K562 (cell line): ENCODE results near the gene GALR3. TPM values are rescaled to one million over a fixed set of nuclear protein-coding genes. Genes with fewer than 3 reads are reported as not detected.
A peak's percentile ranks its signal among the peaks of the same experiment; 100 is the strongest.

ENCODE experiments used
- ATAC-seq: fragments of 200-7000 bp; cut with Tn5 transposase; 3 replicates; pipeline ENCODE4 v1.9.1; 2020; ENCODE audit warnings: moderate library complexity
- BruUV-seq: library from RNA; stranded (reverse); fragments of 400-500 nt; replicated peaks from 2 replicates; lab custom pipeline; 2021; lab: Mats Ljungman, UMichigan
- CTCF ChIA-PET: fragments of 300-600 bp; formaldehyde crosslinking; extraction: SDS; loops from one replicate; lab custom pipeline; 2021; ENCODE audit warnings: low intra/inter-chr PET ratio; lab: Yijun Ruan, JAX
- POLR2A ChIA-PET: fragments of 300-600, 350-650 bp; sonication (Branson Sonifier 250); formaldehyde crosslinking; extraction: SDS; loops from one replicate; lab custom pipeline; 2021; ENCODE audit warnings: antibody characterized with exemption, inconsistent platforms; lab: Yijun Ruan, JAX
- DNase-seq, 4 experiments: peaks; one replicate each; pipeline versions ENCODE4 v3.0.0 to v3.0.0-alpha.2; 2011 to 2018; ENCODE audit warnings: low spot score in 3 of 4, mixed read lengths in 3 of 4; ENCODE audit errors: extremely low read depth in 1 of 4
- FAIRE-seq: peaks from 2 replicates; lab custom pipeline; 2011; peaks lifted over from hg19 to GRCh38; lab: Jason Lieb, UNC
- H2AFZ ChIP-seq: 2 replicates; pipeline ENCODE4 v1.6.0; 2011; ENCODE audit warnings: low read depth, low read length, control low read depth, inconsistent platforms
- H3K27ac ChIP-seq: fragments of 200-600 bp; 3 replicates; pipeline ENCODE4 v1.8.0; 2011; ENCODE audit warnings: low read depth, mild to moderate bottlenecking, control low read depth, inconsistent platforms, low read length, moderate library complexity, mixed read lengths; ENCODE audit errors: extremely low read depth
- H3K27me3 ChIP-seq, 2 experiments: fragments of 300-600 bp in 1 of 2; 2 replicates in 1 of 2; 3 replicates in 1 of 2; pipeline versions ENCODE4 v1.6.0 to v1.8.0; 2011; ENCODE audit warnings: inconsistent platforms in 2 of 2, low read length in 2 of 2, mild to moderate bottlenecking in 1 of 2, mixed read lengths in 1 of 2, moderate library complexity in 1 of 2; ENCODE audit not compliant: control insufficient read depth in 2 of 2, insufficient read depth in 2 of 2
- H3K36me3 ChIP-seq: fragments of 300-600 bp; 3 replicates; pipeline ENCODE4 v1.8.0; 2011; ENCODE audit warnings: mild to moderate bottlenecking, low read length, inconsistent platforms; ENCODE audit not compliant: control insufficient read depth, insufficient read depth
- H3K4me1 ChIP-seq, 2 experiments: fragments of 200-600 bp in 1 of 2; replicated peaks in 1 of 2; 2 replicates in 1 of 2; 3 replicates in 1 of 2; pipeline versions ENCODE4 v1.5.1 to v1.8.0; 2011; ENCODE audit warnings: inconsistent platforms in 2 of 2, low read length in 2 of 2, mild to moderate bottlenecking in 1 of 2, mixed read lengths in 1 of 2, moderate library complexity in 1 of 2; ENCODE audit not compliant: control insufficient read depth in 2 of 2, insufficient read depth in 2 of 2
- H3K4me2 ChIP-seq: 2 replicates; pipeline ENCODE4 v1.6.1; 2011; ENCODE audit warnings: low read length, control low read depth, inconsistent platforms, mixed read lengths; ENCODE audit not compliant: insufficient read depth
- H3K4me3 ChIP-seq: fragments of 200-600 bp; sonication (generic), shearing (Covaris generic); 2 replicates; pipeline ENCODE4 v1.5.1; 2016; ENCODE audit warnings: control low read depth, inconsistent platforms
- H3K79me2 ChIP-seq: fragments of 200-600 bp; 3 replicates; pipeline ENCODE4 v1.8.0; 2011; ENCODE audit warnings: low read length, inconsistent platforms; ENCODE audit not compliant: control insufficient read depth, insufficient read depth
- H3K9ac ChIP-seq, 2 experiments: 2 replicates each; pipeline versions ENCODE4 v1.6.0 to v1.6.1; 2011; ENCODE audit warnings: low read depth in 2 of 2, low read length in 2 of 2, control low read depth in 1 of 2, inconsistent platforms in 1 of 2, mild to moderate bottlenecking in 1 of 2, mixed read lengths in 1 of 2; ENCODE audit not compliant: insufficient read depth in 1 of 2
- H3K9me1 ChIP-seq: one replicate; pipeline ENCODE4 v1.6.0; 2011; ENCODE audit warnings: inconsistent platforms, mild to moderate bottlenecking, low read length, moderate library complexity; ENCODE audit not compliant: control insufficient read depth, insufficient read depth
- H3K9me3 ChIP-seq: replicated peaks from 2 replicates; pipeline ENCODE4 v1.5.1; 2011; ENCODE audit warnings: low read depth, low read length, inconsistent platforms; ENCODE audit not compliant: control insufficient read depth, insufficient read depth
- H4K20me1 ChIP-seq: replicated peaks from 2 replicates; pipeline ENCODE4 v1.6.1; 2011; ENCODE audit warnings: low read length, inconsistent platforms, mixed read lengths; ENCODE audit not compliant: control insufficient read depth, insufficient read depth
- BHLHE40 ChIP-seq: IDR thresholded peaks from 2 replicates; pipeline ENCODE4 v1.6.1; 2011; ENCODE audit warnings: low read length, improper control_type of control experiment
- KDM5B ChIP-seq: fragments of 200-600 bp; sonication (generic); IDR thresholded peaks from 2 replicates; pipeline ENCODE4 v1.6.1; 2012; ENCODE audit warnings: low read depth, mild to moderate bottlenecking, moderate library complexity, low read length, control low read depth, inconsistent platforms; ENCODE audit not compliant: insufficient replicate concordance
- SAFB ChIP-seq: fragments of 200-400 bp; formaldehyde crosslinking; IDR thresholded peaks from 2 replicates; pipeline ENCODE4 v1.6.1; 2017; ENCODE audit warnings: low read depth, low read length, borderline replicate concordance
- ZNF146 ChIP-seq: IDR thresholded peaks from one replicate; pipeline ENCODE4 v1.6.1; 2018; ENCODE audit warnings: missing compliant biosample characterization; ENCODE audit not compliant: unreplicated experiment
- WGBS: fragments of 100-300 bp; shearing (Covaris generic); methylation state at CpG from one replicate; pipeline ENCODE4 v1.1.6; 2016; ENCODE audit warnings: low coverage, mixed read lengths; ENCODE audit not compliant: insufficient coverage; ENCODE audit errors: missing lambda C conversion rate; 5-methylcytosine and 5-hydroxymethylcytosine counted together
- in situ Hi-C: fragments of 300-500 bp; cut with MboI; formaldehyde crosslinking; loops from 4 replicates; pipeline ENCODE4 v1.15.0; 2018; ENCODE audit warnings: inconsistent platforms, mixed read lengths
- intact Hi-C: fragments of 100-400 bp; cut with micrococcal nuclease; formaldehyde crosslinking; loops from 2 replicates; pipeline ENCODE4 v1.14.2; 2022
- polyA plus RNA-seq, 8 experiments: library from polyadenylated mRNA; depleted of rRNA in 4 of 8; stranded (reverse) in 5 of 8; unstranded in 3 of 8; fragments of >200 nt; fragmentation: Nextera tagmentation in 2 of 8; fragmentation: Illumina TruSeq in 1 of 8; extraction: Ambion mirVana in 2 of 8; extraction: Trizol in 1 of 8; gene quantifications; 2 replicates each; pipeline versions ENCODE4 v1.2.1 to v1.2.3, GENCODE V29; 2011 to 2014; ENCODE audit warnings: inconsistent platforms in 1 of 8, missing spikeins in 1 of 8
- total RNA-seq, 7 experiments: library from RNA; depleted of rRNA in 6 of 7; stranded (reverse); fragments of >200 nt in 6 of 7; fragmentation: Illumina TruSeq in 2 of 7; extraction: Trizol in 2 of 7; gene quantifications; 2 replicates each; pipeline versions ENCODE4 v1.2.1 to v1.2.3, GENCODE V29; 2011 to 2021; ENCODE audit warnings: low replicate concordance in 1 of 7

The GALR3 gene
- total and polyA plus RNA-seq, 9 of the 15 experiments (the other 6 are each of a cell fraction or from before 2014, with no cell fraction given), result 0.13 TPM; not detected in 8

GRCh38 chr22:37808294-37808657 lies 14.9 kb upstream of the GALR3 start:
- H3K9ac ChIP-seq, result peak overlapping the region; percentile 70 to 97
- peaks cover 33% of the 10 kb centered on the region for H3K79me2 ChIP-seq
- H3K4me1 ChIP-seq, result peaks cover 30 to 46% of the 10 kb centered on the region in 2 experiments
- 0% methylated on average over 5 of the region's 8 CpGs for WGBS
- H3K9me3 ChIP-seq, result no peaks in the 10 kb centered on the region
- TF ChIP-seq SAFB, result no peak
- TF ChIP-seq ZNF146, result no peak
- peak; percentile 30; the same call in 1 of the 2 replicates for TF ChIP-seq BHLHE40
- peak; percentile 11 for TF ChIP-seq KDM5B
- no peak for FAIRE-seq
- BruUV-seq, result TSS peak; percentile 71
- ChIA-PET POLR2A (interaction anchor here (1.2 to 4.5 kb wide), 2 partner anchors 10 to 36 kb away, joined by 5 to 34 read pairs; partner anchors contain the start of gene ANKRD54), CTCF (interaction anchor here (0.6 kb wide), 1 partner anchor 55 kb away, joined by 3 read pairs; no protein-coding TSS in a partner anchor)
- H3K4me2 ChIP-seq, result peak overlapping the region; percentile 79
- intact Hi-C loops, result no loop called here
- DNase-seq, result no peak
- peak overlapping the region; percentile 64 for H3K4me3 ChIP-seq
- H3K27ac ChIP-seq, result peak overlapping the region; percentile 67
- peak overlapping the region; percentile 78 for H2AFZ ChIP-seq
- H4K20me1 ChIP-seq, result no peaks in the 10 kb centered on the region
- no peaks in the 10 kb centered on the region for H3K9me1 ChIP-seq
- no peak for ATAC-seq
- no peaks in the 10 kb centered on the region for H3K27me3 ChIP-seq
- in situ Hi-C loops, result no loop called here
- H3K36me3 ChIP-seq, result peaks cover 24% of the 10 kb centered on the region; the same call in 2 of the 3 replicates
